ENCODE data around the gene C2CD2.

The C2CD2 gene

DNA sequence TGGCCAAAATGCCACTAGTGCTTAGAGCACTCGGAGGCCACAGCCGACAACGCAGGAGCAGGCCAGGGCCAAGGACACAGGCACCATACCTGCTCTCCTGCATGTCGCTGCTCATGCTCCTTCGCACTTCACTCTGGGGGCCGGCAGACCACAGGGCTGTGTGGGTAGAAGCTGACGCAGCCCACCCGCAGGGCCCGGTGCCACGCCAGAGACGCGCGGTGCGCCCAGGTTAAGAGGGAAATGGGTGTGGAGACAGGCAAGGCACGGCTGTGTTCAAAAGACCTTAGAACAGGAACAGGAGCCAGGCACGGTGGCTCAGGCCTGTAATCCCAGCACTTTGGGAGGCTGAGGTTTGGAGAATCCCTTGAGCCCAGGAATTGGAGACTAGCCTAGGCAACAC is 61.1 kb downstream of the C2CD2 start:
- no peak overlapping the region for H3K4me3 ChIP-seq (ENCODE audit: low read length)
- no peak for DNase-seq (ENCODE audit: low read depth)
- TF ChIP-seq, protein P1, sequence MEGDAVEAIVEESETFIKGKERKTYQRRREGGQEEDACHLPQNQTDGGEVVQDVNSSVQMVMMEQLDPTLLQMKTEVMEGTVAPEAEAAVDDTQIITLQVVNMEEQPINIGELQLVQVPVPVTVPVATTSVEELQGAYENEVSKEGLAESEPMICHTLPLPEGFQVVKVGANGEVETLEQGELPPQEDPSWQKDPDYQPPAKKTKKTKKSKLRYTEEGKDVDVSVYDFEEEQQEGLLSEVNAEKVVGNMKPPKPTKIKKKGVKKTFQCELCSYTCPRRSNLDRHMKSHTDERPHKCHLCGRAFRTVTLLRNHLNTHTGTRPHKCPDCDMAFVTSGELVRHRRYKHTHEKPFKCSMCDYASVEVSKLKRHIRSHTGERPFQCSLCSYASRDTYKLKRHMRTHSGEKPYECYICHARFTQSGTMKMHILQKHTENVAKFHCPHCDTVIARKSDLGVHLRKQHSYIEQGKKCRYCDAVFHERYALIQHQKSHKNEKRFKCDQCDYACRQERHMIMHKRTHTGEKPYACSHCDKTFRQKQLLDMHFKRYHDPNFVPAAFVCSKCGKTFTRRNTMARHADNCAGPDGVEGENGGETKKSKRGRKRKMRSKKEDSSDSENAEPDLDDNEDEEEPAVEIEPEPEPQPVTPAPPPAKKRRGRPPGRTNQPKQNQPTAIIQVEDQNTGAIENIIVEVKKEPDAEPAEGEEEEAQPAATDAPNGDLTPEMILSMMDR (conservative IDR thresholded peaks at IDR 0.05; ENCODE audit: low read length): no peak

DNA sequence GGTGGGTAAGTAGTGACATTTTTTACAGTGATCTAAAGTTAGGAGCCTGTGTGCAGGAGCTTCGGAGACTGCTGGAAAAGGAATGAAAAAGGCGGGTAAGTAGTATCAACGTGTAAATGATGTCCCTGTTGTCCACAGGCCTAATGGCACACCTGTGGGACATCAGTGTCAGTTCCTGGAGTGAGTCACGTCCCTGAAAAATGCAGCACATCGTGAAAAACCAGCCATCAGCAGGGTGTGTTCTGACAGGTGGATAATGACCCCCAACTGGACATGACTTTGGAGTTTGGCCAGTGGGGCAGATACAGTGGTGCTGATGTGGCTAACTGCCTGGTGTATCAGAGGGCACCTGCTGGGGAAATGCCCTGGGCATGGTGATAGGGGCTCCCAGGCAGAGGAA is 62.7 kb downstream of the C2CD2 start:
- no peak overlapping the region for H3K4me3 ChIP-seq (ENCODE audit: low read length)
- TF ChIP-seq, protein P1 (conservative IDR thresholded peaks at IDR 0.05; ENCODE audit: low read length): no peak
- no peak for DNase-seq (ENCODE audit: low read depth)

DNA sequence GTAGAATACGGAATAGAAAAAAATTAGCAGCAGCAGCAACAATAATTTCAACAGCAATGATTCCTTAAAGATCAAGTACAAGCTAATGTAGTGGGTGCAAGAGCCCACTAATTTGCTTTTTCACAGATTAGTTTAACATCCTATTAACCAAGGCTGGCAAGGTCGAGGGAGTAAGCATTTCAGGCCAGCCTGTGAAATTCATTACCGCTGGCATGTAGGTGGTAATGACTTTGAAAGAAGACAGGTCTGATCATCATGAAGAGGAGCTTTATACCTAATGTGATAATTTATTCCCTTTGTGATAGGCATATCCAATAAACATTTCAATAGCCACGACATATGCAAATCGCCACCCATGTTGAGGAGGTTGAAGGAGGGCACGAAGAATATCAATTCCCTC is 63.5 kb downstream of the C2CD2 start:
- TF ChIP-seq, protein P1 (conservative IDR thresholded peaks at IDR 0.05; ENCODE audit: low read length): no peak
- no peak overlapping the region for H3K4me3 ChIP-seq (ENCODE audit: low read length)
- no peak for DNase-seq (ENCODE audit: low read depth)

DNA sequence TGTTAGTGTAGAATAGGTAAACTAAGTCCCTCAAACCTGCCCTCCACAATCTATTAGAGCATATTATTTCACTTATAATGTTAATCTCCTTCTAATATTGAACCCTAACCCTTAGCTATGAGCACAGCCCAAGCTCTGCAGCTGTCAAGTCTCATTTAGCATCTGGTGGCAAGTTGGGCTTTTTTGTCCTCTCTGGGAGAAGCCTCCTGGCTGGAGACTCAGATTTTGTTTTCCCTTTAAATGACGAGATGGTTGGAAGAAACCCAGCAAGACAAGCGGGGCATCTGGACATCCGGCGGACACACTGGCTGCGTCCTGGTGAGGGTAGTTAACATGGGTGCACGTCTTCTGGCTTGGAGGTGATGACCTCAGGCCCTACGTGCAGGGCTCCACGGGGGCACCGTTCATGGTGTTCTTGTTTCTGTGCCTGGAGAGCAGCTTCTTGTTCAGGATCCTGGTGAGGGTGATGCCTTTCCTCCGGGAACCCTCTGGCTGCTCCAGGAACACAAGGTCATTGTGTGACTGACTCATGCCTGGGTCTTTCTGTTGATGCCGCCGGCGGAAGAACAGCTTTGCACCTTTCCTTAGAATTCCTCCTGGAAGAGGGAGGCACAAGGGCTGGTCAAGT is 65.0 kb downstream of the C2CD2 start:
- H3K4me3 ChIP-seq (ENCODE audit: low read length): no peak overlapping the region
- TF ChIP-seq, protein P1 (conservative IDR thresholded peaks at IDR 0.05; ENCODE audit: low read length): no peak
- peak; percentile 27 for DNase-seq (ENCODE audit: low read depth)

DNA sequence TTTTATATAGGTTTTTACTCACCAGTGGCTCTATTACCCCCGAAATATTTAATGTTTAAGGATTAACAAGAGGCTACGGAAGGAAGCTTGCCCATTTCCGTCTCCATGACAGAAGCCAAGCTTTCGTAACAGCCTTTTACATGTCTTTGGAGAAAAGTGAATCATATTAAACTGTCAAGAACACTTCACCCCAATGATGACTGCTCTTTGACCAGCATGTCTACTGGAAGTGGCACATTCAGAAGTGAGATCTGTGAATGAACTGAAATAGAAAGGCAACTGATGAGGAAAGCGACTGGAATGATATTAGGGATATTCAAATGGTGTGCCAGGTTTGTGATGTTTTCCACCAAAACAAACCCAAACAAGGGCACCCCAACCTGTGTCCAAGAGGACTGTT is 66.2 kb downstream of the C2CD2 start:
- TF ChIP-seq, protein P1 (conservative IDR thresholded peaks at IDR 0.05; ENCODE audit: low read length): no peak

DNA sequence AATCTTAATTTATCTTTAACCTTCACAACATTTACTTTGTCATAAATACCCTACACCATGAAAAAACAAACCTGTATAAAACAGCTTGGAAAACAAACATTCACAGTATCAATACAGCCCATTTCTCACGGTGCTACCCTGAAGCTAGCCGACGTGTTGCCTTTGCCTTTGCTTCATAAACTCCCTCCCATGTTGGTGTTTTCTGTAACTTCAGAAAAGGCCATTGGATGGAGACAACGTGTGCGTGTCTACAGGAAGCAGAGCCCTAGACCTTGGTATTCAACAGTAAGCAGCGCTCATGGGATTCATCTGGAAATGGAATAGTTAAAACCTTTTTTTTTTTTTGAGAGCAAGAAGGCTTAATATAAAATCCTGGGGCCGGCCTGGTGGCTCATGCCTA is 67.5 kb downstream of the C2CD2 start:
- H3K4me3 ChIP-seq (ENCODE audit: low read length): no peak overlapping the region
- TF ChIP-seq, protein P1 (conservative IDR thresholded peaks at IDR 0.05; ENCODE audit: low read length): no peak
- DNase-seq (ENCODE audit: low read depth): no peak

More for the DNA sequence above, 66.2 kb downstream of the C2CD2 start:
- H3K4me3 ChIP-seq (ENCODE audit: low read length): no peak overlapping the region
- DNase-seq (ENCODE audit: low read depth): no peak

DNA sequence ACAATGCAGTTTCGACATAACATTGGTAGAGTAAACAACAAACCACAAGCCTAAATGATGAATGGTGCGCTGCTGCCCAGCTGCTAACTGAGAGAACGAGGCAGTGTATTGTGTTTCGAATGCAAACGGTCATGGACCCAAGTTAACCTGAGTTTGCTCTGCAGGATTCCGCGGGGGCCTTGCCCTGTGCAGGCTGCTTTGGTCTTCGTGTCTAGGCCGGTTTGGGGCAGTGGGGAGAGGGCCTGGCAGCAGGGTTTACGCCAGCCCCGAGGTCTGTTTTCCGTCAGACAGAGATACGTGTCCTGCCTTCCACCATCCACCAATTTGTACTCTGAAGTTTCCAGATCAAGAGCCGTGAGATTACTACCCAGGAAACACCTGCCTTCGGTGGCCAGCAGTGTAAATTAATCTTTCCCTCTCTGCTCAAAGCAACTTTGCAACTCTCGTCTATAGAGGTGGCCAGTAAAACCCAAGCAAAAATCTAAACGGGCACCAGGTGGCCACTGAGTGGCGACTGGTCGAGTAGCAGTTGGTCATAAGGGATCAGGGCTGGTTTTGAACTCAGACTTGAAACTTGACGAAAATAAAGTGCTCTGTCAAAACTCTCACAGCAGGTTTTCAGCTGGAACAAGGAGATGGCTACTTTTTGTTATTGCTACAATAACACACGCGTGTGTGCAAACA is 68.3 kb downstream of the C2CD2 start:
- no peak for DNase-seq (ENCODE audit: low read depth)
- no peak overlapping the region for H3K4me3 ChIP-seq (ENCODE audit: low read length)
- TF ChIP-seq, protein P1 (conservative IDR thresholded peaks at IDR 0.05; ENCODE audit: low read length): no peak

All from AG10803 (cell line).